ENCODE measurements around the gene AHRR.
"Not testable (repeated sequence)": the region's sequence is repeated elsewhere in the genome, so short reads cannot be mapped to it uniquely, and the experiment has no call there.

The AHRR gene

GRCh38 chr5:296207-296606 is 25.3 kb upstream of the AHRR start:
- H3K27ac ChIP-seq (ENCODE audit: low read depth, low read length, poor library complexity, severe bottlenecking); H3F3A ChIP-seq (ENCODE audit: insufficient read depth, low read length); H3K9me3 ChIP-seq (ENCODE audit: low read length); H4K20me1 ChIP-seq (ENCODE audit: insufficient read depth, low read length); H2AFZ ChIP-seq (ENCODE audit: low read length); H3K4me2 ChIP-seq (ENCODE audit: low read length); H3K9me2 ChIP-seq (ENCODE audit: low read depth, low read length); H3K79me2 ChIP-seq (ENCODE audit: insufficient read depth, low read length); H3K4me3 ChIP-seq (ENCODE audit: low read depth, low read length, poor library complexity, severe bottlenecking); H3K4me1 ChIP-seq (ENCODE audit: insufficient read depth, low read length, severe bottlenecking); H3K27me3 ChIP-seq (ENCODE audit: insufficient read depth, low read length); H3K9ac ChIP-seq (ENCODE audit: low read length): not testable (repeated sequence)
- H3K36me3 ChIP-seq (ENCODE audit: insufficient read depth, low read length), result peaks cover 15% of the 10 kb centered on the region

- peaks cover 17% of the 10 kb centered on the region for H3K4me1 ChIP-seq (ENCODE audit: insufficient read depth, low read length, severe bottlenecking)
- not testable (repeated sequence) for H3K27ac ChIP-seq (ENCODE audit: low read depth, low read length, poor library complexity, severe bottlenecking); H2AFZ ChIP-seq (ENCODE audit: low read length); H3K9ac ChIP-seq (ENCODE audit: low read length); H3K9me3 ChIP-seq (ENCODE audit: low read length); H3K9me2 ChIP-seq (ENCODE audit: low read depth, low read length); H3K4me3 ChIP-seq (ENCODE audit: low read depth, low read length, poor library complexity, severe bottlenecking); H3F3A ChIP-seq (ENCODE audit: insufficient read depth, low read length); H3K36me3 ChIP-seq (ENCODE audit: insufficient read depth, low read length); H3K79me2 ChIP-seq (ENCODE audit: insufficient read depth, low read length); H3K4me2 ChIP-seq (ENCODE audit: low read length); H3K27me3 ChIP-seq (ENCODE audit: insufficient read depth, low read length); H4K20me1 ChIP-seq (ENCODE audit: insufficient read depth, low read length)
Measured at GRCh38 chr5:296954-297353, 24.6 kb upstream of the AHRR start.

GRCh38 chr5:297448-297847 is 24.1 kb upstream of the AHRR start:
- H3K36me3 ChIP-seq (ENCODE audit: insufficient read depth, low read length); H3K4me3 ChIP-seq (ENCODE audit: low read depth, low read length, poor library complexity, severe bottlenecking); H3F3A ChIP-seq (ENCODE audit: insufficient read depth, low read length); H4K20me1 ChIP-seq (ENCODE audit: insufficient read depth, low read length); H3K9ac ChIP-seq (ENCODE audit: low read length); H3K9me2 ChIP-seq (ENCODE audit: low read depth, low read length); H2AFZ ChIP-seq (ENCODE audit: low read length); H3K27me3 ChIP-seq (ENCODE audit: insufficient read depth, low read length); H3K79me2 ChIP-seq (ENCODE audit: insufficient read depth, low read length); H3K27ac ChIP-seq (ENCODE audit: low read depth, low read length, poor library complexity, severe bottlenecking); H3K9me3 ChIP-seq (ENCODE audit: low read length); H3K4me2 ChIP-seq (ENCODE audit: low read length): not testable (repeated sequence)
- H3K4me1 ChIP-seq (ENCODE audit: insufficient read depth, low read length, severe bottlenecking), result peaks cover 22% of the 10 kb centered on the region

GRCh38 chr5:297991-298736 is 23.4 kb upstream of the AHRR start:
- H4K20me1 ChIP-seq (ENCODE audit: insufficient read depth, low read length); H3F3A ChIP-seq (ENCODE audit: insufficient read depth, low read length); H3K4me3 ChIP-seq (ENCODE audit: low read depth, low read length, poor library complexity, severe bottlenecking); H3K9me3 ChIP-seq (ENCODE audit: low read length); H3K9ac ChIP-seq (ENCODE audit: low read length); H3K4me2 ChIP-seq (ENCODE audit: low read length); H2AFZ ChIP-seq (ENCODE audit: low read length); H3K27me3 ChIP-seq (ENCODE audit: insufficient read depth, low read length); H3K27ac ChIP-seq (ENCODE audit: low read depth, low read length, poor library complexity, severe bottlenecking); H3K9me2 ChIP-seq (ENCODE audit: low read depth, low read length); H3K79me2 ChIP-seq (ENCODE audit: insufficient read depth, low read length); H3K36me3 ChIP-seq (ENCODE audit: insufficient read depth, low read length): not testable (repeated sequence)
- H3K4me1 ChIP-seq (ENCODE audit: insufficient read depth, low read length, severe bottlenecking), result peaks cover 22% of the 10 kb centered on the region

DNA sequence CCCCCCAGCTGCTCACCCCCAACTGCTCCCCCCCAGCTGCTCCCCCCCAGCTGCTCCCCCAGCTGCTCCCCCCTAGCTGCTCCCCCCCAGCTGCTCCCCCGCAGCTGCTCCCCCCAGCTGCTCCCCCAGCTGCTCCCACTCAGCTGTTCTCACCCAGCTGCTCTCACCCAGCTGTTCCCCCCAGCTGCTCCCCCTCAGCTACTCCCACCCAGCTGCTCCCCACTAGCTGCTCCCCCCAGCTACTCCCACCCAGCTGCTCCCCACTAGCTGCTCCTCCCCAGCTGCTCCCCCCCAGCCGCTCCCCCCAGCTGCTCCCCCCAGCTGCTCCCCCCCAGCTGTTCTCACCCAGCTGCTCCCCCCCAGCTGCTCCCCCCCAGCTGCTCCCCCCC is 22.8 kb upstream of the AHRR start:
- Histone ChIP-seq H4K20me1 (ENCODE audit: insufficient read depth, low read length) (no peaks in the 10 kb centered on the region), H3F3A (ENCODE audit: insufficient read depth, low read length) (no peaks in the 10 kb centered on the region), H2AFZ (ENCODE audit: low read length) (no peak overlapping the region), H3K9ac (ENCODE audit: low read length) (no peak overlapping the region), H3K9me3 (ENCODE audit: low read length) (no peaks in the 10 kb centered on the region), H3K4me2 (ENCODE audit: low read length) (no peak overlapping the region), H3K9me2 (ENCODE audit: low read depth, low read length) (no peaks in the 10 kb centered on the region), H3K27me3 (ENCODE audit: insufficient read depth, low read length) (no peaks in the 10 kb centered on the region), H3K4me1 (ENCODE audit: insufficient read depth, low read length, severe bottlenecking) (peaks cover 22% of the 10 kb centered on the region), H3K27ac (ENCODE audit: low read depth, low read length, poor library complexity, severe bottlenecking) (no peak overlapping the region), H3K4me3 (ENCODE audit: low read depth, low read length, poor library complexity, severe bottlenecking) (no peak overlapping the region), H3K36me3 (ENCODE audit: insufficient read depth, low read length) (no peaks in the 10 kb centered on the region), H3K79me2 (ENCODE audit: insufficient read depth, low read length) (no peaks in the 10 kb centered on the region)
- TF ChIP-seq EZH2 (IDR thresholded peaks at IDR 0.05; ENCODE audit: borderline replicate concordance, low read length), result no peak
- TF ChIP-seq CTCF (IDR thresholded peaks at IDR 0.05; ENCODE audit: low read length), result no peak

- H3K79me2 ChIP-seq (ENCODE audit: insufficient read depth, low read length); H3K4me3 ChIP-seq (ENCODE audit: low read depth, low read length, poor library complexity, severe bottlenecking); H3K9ac ChIP-seq (ENCODE audit: low read length); H4K20me1 ChIP-seq (ENCODE audit: insufficient read depth, low read length); H3F3A ChIP-seq (ENCODE audit: insufficient read depth, low read length); H3K4me2 ChIP-seq (ENCODE audit: low read length); H3K9me3 ChIP-seq (ENCODE audit: low read length); H3K36me3 ChIP-seq (ENCODE audit: insufficient read depth, low read length); H3K9me2 ChIP-seq (ENCODE audit: low read depth, low read length); H2AFZ ChIP-seq (ENCODE audit: low read length); H3K27me3 ChIP-seq (ENCODE audit: insufficient read depth, low read length); H3K27ac ChIP-seq (ENCODE audit: low read depth, low read length, poor library complexity, severe bottlenecking): not testable (repeated sequence)
- peaks cover 22% of the 10 kb centered on the region for H3K4me1 ChIP-seq (ENCODE audit: insufficient read depth, low read length, severe bottlenecking)
Measured at GRCh38 chr5:299921-300320, 21.6 kb upstream of the AHRR start.
